Midbrain (tissue), 1 donor: ENCODE results near the gene SMIM44.
A peak's percentile ranks its signal among the peaks of the same experiment; 100 is the strongest.

Experiments
- DNase-seq: peaks from one replicate; lab custom pipeline; 2025; lab: John Stamatoyannopoulos, UW

Gene SMIM44

GRCh38 chr19:3477506-3477905 is 5.7 kb downstream of the SMIM44 start:
- DNase-seq: no peak

DNA sequence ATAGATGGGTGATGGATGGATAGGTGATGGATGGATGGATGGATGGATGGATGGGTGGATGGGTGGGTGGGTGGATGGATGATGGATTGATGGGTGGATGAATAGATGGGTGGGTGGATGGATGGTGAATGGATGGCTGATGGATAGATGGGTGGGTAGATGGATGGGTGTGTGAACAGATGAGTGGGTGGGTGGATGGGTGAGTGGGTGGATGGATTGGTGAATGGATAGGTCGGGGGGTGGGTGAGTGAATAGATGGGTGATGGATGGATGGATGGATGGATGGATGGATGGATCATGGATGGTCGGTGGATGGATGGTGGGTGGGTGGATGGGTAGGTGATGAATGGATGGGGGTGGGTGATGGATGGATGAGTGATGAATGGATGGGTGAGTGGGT is 6.4 kb downstream of the SMIM44 start:
- DNase-seq: no peak

DNA sequence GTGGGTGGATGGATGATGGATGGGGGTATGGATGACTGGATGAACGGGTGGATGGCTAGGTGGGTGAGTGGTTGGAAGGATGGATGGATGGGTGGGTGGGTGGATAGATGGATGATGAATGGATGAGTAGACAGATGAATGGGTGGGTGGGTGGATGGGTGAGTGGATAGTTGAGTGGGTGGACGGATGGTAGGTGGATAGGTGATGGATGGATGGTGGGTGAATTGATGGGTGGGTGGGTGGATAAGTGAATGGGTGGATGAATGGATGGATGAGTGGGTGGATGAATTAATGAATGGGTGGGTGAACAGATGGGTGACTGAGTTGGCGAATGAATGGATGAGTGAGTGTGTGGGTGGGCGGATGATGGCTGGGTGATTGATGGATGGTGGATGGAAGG is 7.8 kb downstream of the SMIM44 start:
- DNase-seq: no peak

- DNase-seq: no peak
Observed at GRCh38 chr19:3474614-3475013, 8.6 kb downstream of the SMIM44 start.

DNA sequence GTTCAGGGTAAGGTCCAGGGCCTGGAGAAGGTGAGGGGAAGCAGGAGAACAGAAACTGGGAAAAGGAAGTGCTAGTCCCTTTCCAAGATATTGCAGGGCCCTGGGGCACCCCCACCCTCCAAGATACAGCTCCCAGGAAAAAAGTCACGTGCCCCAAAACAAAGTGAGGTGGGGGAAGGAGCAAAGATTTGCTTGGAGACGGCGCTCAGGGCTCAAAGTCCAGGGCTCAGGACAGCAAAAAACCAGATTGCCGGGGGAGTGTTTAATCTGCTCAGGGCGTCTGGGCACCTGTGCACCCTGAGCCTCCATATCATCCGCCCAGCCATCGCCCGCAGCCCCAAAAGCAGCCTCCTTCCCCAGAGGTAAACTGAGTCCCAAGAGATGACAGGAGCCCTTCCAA is 9.2 kb downstream of the SMIM44 start:
- no peak for DNase-seq

DNA sequence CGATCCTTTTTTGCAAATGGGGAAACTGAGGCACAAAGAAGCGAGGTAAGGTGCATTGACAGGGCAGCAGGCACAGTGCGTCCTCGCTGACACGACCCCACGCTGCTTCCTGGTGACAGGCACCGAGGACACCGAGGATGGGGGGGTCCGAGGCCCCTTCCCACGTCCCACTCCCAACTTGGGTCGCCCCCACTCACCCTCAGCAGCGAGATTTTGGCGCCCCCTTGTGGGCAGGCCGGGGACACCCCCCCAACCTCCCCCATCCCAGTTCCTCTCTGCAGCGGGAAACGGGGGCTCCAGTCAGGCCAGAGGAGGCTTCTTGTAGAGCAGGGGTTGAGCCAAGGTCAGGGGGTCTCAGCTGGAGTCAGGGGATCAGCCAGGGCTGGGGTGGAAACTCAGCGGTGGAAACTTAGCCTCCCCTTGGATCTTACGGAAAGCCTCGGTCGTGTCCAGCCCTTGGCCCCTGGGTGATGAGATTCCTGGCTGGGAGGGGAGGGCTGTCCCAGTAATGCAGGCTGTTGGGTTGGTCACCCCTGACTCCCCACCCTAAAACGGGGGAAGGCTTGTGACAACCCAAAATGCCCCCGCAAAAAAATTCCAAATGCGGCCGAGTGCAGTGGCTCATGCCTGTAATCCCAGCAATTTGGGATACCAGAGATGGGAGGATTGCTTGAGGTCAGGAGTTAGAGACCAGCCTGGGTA is 11.1 kb downstream of the SMIM44 start:
- DNase-seq: peak; percentile 20

DNA sequence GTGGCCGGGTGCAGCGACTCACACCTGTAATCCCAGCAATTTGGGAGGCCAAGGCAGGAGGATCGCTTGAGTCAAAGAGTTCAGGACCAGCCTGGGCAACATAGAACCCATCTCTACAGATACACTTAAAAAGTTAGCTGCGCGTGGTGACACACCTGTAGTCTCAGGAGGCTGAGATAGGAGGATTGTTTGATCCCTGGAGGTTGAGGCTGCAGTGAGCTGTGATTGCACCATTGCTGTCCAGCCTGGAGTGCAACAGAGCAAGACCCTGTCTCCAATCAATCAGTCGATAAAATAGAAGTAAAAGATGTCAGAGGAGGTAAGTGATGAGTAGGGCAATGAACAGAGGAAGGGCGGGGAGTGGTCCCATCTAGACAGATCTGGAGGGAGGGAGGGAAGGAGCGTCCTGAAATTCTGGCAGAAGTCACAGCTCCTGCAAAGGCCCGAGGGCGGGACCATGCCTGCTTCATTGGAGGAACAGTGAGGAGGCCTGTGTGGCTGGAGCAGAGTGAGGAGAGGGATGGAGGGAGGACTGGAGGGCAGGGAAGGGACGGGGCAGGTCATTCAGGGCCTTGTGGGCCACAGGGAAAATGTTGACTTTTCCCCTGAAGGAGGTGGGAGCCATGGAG is 12.6 kb downstream of the SMIM44 start:
- no peak for DNase-seq

DNA sequence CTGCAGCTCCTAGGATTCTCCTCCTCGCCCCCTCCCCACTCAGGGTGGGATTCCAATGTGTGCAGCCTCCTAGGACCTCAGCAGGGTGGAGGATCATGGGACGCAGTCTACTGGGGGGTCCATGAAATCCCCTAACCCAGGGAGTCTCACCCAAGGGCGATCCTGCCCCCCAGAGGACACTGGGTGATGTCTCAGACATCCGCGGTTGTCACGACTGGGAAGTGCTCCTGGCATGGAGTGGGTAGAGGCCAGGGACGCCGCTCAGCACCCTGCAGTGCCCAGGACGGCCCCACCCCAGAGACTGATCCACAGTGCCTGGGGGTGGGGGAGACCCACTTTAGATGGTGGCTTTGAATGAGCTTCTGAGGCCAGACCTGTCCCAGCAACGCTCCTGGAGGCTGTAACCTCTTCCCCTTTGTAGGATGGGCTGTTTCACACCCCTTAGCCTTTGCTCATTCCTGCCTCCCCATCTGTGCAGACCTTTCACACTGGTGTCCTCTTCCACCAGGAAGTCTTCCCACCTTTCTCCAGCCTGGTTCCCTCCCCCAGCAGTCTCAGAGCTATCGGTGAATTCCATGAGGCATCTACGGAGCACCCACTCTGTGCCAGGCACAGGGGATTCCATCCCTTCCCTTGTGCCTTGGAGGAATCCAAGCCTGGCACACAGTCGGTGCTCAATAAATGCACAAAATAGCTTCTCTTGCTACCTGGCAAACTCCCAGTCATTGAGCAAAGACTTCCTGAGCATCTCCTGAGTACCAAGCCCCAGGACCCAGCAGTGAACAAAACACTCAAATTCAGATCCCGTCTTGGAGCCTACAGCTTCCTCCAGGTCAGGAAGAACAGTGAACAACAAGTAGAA is 13.4 kb downstream of the SMIM44 start:
- DNase-seq: no peak

- no peak for DNase-seq
Observed at GRCh38 chr19:3468211-3468610, 15.0 kb downstream of the SMIM44 start.

DNA sequence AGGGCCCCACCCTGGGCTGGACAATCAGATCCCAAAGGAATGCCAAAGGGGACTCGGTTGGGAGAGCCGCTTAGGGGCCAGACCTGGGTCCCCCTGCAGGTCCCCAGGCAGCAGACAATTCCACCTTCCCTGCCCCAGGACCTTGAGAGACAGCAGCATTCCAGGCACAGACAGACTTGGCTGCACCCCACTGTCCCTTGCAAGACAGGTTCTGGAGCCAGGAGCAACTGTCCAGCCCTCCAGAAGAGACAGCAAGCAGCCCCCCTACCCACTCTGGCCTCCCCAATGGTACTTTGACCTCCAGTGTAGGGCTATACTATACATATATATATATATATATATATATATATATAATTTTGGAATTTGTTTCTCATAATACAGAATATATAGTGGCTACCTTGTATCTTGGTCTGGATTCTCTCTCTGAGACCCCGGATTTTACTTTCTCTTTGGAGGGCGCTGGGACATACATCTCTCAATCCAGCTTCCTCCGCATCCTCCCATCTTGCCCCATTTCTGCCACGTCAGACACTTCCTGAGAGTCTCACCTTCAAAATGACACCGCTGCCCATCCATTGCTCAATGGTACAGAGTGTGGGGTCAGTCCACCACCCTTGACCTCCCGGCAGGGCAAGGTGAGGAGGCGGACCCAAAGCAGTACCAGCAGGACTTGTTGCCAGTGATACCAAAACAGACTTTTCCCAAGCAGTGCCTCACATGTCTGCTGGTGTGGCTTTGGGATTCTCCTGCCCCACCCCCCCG is 15.6 kb downstream of the SMIM44 start:
- DNase-seq: no peak

DNA sequence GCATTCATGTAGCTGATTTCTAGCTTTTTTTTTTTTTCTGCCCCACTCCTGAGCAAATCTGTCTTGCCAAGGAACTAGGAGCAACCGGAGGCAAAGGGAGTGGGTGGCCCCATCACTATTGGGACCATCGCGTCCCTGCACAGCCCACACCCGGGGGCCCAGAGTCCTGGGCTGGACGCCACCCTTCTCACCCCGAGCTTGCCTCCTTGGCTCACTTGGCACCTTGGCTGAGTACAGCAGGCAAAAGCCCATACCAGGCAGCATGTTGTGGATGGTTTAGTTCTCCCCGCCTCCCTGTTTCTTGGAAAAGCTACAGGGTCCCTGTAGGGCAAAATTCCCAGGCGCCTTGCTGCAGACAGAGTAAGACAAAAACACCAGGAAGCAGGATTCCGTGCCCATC is 16.6 kb downstream of the SMIM44 start:
- peak; percentile 65 for DNase-seq

DNA sequence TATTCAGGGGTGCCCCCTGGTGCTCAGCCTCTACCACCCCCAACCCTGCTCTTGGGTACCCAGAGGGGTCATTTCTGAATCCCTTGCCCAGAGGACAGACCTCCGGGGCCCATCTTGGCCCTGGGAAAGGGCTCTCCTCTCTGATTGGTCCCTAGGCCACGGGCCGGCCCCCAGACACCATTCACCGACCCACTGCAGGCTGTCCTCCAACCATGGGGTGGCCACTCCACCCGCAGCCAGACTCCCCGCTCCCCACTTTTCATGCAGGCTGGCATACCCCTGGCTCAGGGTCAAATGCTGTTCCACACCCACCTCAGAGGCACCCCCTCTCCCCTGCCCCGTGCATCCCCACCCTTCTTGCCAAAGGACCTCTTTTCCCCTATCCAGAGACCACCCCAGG is 17.7 kb downstream of the SMIM44 start:
- no peak for DNase-seq

- no peak for DNase-seq
Observed at GRCh38 chr19:3464587-3465235, 18.5 kb downstream of the SMIM44 start.

DNA sequence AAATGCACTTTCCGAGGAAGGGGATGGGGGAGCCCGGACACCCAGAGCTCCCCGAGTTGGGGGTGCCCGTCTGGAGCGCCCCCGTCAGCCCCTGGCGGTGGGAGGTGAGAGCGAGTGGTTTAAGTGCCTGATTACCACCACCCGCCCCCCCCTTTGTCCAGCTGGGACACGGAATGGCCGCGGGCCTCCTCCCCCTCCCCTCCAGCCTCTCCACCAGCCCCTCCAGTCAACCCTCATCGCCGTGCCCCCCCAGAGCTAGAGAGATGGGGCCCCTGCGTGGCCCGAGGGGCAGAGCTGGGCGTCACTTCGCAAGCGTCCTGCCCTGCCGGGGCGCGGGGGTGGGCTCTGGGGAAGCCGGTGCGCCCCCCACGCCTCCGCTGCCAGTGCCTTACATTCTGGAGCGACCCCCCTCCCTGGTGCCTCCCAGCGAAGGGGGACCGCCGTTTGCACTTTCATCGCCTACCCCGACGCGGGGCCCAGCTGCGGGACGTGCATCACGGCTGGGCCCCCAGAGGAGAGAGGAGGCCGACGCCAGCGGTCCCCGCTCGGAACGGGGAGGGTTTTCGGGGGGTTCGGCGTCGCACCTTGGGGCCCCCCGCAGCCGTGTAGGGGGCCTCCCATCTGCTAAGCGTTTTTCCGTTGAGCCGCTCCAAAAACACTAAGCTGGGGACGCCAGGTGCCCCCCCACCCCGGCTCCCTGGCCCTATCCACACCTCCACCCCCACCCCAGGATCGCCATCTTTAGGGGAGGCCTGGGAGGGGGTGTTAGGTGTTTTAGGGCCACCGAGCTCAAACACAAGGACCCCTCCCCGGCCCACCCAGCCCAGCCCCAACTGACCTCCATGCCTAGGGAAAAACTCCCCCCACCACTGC is 19.3 kb downstream of the SMIM44 start:
- DNase-seq: no peak

- DNase-seq: no peak
Observed at GRCh38 chr19:3462991-3463713, 20.1 kb downstream of the SMIM44 start.

DNA sequence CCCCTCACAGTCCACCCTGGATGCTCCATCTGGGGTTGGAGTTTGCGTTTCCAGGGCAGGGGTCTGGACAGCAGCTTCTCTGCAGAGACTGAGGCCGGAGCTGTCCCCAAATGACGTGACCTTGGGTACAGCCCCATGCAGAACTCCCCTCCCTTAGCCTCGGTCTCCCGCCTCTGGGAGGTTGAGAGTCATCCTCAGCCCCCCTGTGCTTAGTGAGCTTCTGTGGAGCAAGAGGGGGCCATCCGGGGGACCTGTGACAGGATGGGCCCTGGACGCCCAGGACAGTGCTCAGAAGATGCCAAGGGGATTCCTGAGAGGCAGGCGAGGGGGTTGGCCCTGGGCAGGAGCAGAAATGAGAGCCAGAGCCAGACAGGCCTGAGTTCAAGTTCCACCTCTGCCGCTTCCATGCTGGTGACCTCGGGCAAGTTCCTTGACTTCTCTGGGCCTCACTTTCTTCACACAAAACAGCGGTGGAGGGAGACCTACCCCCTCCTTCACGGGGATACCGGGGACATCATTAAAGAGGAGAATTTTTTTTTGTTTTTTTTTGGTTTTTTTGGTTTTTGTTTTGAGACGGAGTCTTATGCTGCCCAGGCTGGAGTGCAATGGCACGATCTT is 23.2 kb downstream of the SMIM44 start:
- DNase-seq: no peak

DNA sequence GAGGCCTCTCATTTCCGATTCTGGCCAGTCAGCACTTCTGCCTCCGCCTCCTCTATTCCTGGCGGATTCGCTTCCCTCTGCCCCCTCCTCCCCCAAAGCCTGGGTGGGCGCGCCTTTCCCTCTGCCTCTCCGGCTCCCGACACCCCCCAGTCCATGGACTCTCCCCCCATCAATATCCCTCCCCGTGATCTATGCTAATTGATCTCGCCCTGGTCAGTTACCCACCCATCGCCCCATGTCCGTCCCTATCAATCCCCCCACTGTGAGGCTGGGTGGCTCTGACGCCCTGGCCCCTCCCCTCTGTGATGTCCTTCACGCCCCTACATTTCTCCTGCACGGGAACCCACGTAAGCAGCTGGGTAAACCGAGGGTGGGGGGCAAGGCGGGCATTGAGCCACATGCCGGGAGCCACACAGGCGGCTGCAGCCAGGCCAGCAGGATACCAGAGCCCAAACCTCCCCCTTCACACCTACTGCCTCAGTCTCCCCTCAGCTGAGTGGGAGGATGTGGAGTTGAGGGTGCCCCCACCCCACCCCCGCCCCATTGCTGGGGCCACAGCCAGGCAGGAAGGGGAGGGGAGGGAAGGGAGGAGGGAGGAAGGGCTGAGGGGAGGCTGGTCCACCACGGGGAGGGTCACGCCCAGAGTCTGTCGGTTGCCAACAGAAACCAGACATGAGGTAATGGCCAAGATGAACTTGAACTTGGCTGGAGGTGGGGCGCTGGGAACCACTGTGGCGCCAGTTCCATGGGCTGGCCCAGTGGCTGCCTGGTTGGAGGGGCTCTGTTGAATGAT is 24.0 kb downstream of the SMIM44 start:
- DNase-seq: peak; percentile 57

GRCh38 chr19:3458229-3459088 is 24.8 kb downstream of the SMIM44 start:
- no peak for DNase-seq
